Measurements from ENCODE around the gene SRP72. TPM values are rescaled to one million over a fixed set of nuclear protein-coding genes. Genes with fewer than 3 reads are reported as not detected.
A peak's percentile ranks its signal among the peaks of the same experiment; 100 is the strongest.

SRP72 gene
- polyA plus RNA-seq, 3 donors = 54.4 to 140 (median 103) TPM

- peaks cover 60% of the 10 kb centered on the region for H3K79me2 ChIP-seq (ENCODE audit: insufficient read depth, low read length)
- Mint-ChIP-seq H3K27me3 (ENCODE audit: low read depth in 3 of 3) (no peaks in the 10 kb centered on the region), H3K36me3 (peaks cover 26 to 47% of the 10 kb centered on the region in 2 donors), H3K27ac (peak overlapping the region in 2 of 7 donors; percentile 29 to 52), H3K9me3 (peaks cover 0 to 3% (median 0%) of the 10 kb centered on the region in 7 donors), H3K4me1 (peaks cover 41% of the 10 kb centered on the region), H3K4me3 (no peak overlapping the region)
- H3K27ac ChIP-seq (ENCODE audit: low read depth in 1 of 2, low read length in 2 of 2) = no peak overlapping the region
- no peaks in the 10 kb centered on the region for H3K9me3 ChIP-seq (replicated peaks in 1 of 2; ENCODE audit: control insufficient read depth in 1 of 2, insufficient read depth in 1 of 2, low read length in 2 of 2)
- DNase-seq = no peak
- no peaks in the 10 kb centered on the region for H3K27me3 ChIP-seq (ENCODE audit: control insufficient read depth in 2 of 2, insufficient read depth in 2 of 2, low read length in 2 of 2)
- H4K20me1 ChIP-seq (ENCODE audit: insufficient read depth, low read length) = peaks cover 21% of the 10 kb centered on the region
- H3K9ac ChIP-seq (ENCODE audit: insufficient read depth, low read length, poor library complexity, severe bottlenecking) = no peak overlapping the region
- no peak overlapping the region for H3K4me3 ChIP-seq (replicated peaks in 1 of 3; ENCODE audit: low read depth in 2 of 3, low read length in 3 of 3)
- WGBS (ENCODE audit: insufficient coverage) = no CpG with 5 or more reads among the region's 6 CpGs
- H3K4me2 ChIP-seq (replicated peaks; ENCODE audit: extremely low read depth, low read length, poor library complexity, severe bottlenecking) = no peak overlapping the region
- H3K36me3 ChIP-seq (replicated peaks in 1 of 2; ENCODE audit: control insufficient read depth in 1 of 2, insufficient read depth in 2 of 2, low read length in 2 of 2) = peaks cover 39 to 50% of the 10 kb centered on the region in 2 donors
- no peak overlapping the region for H2AFZ ChIP-seq (ENCODE audit: insufficient read depth, low read depth, low read length, poor library complexity, severe bottlenecking)
- H3K4me1 ChIP-seq (ENCODE audit: control insufficient read depth in 1 of 2, insufficient read depth in 2 of 2, low read length in 2 of 2) = peaks cover 28 to 44% of the 10 kb centered on the region in 2 donors
- intact Hi-C loops (cut with micrococcal nuclease) = loop anchor here (5.0 to 10.0 kb wide), 2 partner anchors 37 to 435 kb away; partner anchors contain the start of gene REST (in 1 of the 2)
- no peak for TF ChIP-seq CTCF (IDR thresholded peaks at IDR 0.05)
Measured at GRCh38 chr4:56469489-56470210, 2.2 kb downstream of the SRP72 start.

GRCh38 chr4:56475917-56476316 is 8.5 kb downstream of the SRP72 start:
- Histone ChIP-seq H3K4me3 (replicated peaks in 1 of 3; ENCODE audit: low read depth in 2 of 3, low read length in 3 of 3) (no peak overlapping the region), H4K20me1 (ENCODE audit: insufficient read depth, low read length) (no peaks in the 10 kb centered on the region), H3K9ac (ENCODE audit: insufficient read depth, low read length, poor library complexity, severe bottlenecking) (no peak overlapping the region), H3K27me3 (ENCODE audit: control insufficient read depth in 2 of 2, insufficient read depth in 2 of 2, low read length in 2 of 2) (no peaks in the 10 kb centered on the region), H3K4me1 (ENCODE audit: control insufficient read depth in 1 of 2, insufficient read depth in 2 of 2, low read length in 2 of 2) (no peaks in the 10 kb centered on the region), H3K36me3 (replicated peaks in 1 of 2; ENCODE audit: control insufficient read depth in 1 of 2, insufficient read depth in 2 of 2, low read length in 2 of 2) (peaks cover 90 to 100% of the 10 kb centered on the region in 2 donors), H3K79me2 (ENCODE audit: insufficient read depth, low read length) (no peaks in the 10 kb centered on the region), H2AFZ (ENCODE audit: insufficient read depth, low read depth, low read length, poor library complexity, severe bottlenecking) (no peak overlapping the region), H3K4me2 (replicated peaks; ENCODE audit: extremely low read depth, low read length, poor library complexity, severe bottlenecking) (no peak overlapping the region), H3K9me3 (replicated peaks in 1 of 2; ENCODE audit: control insufficient read depth in 1 of 2, insufficient read depth in 1 of 2, low read length in 2 of 2) (no peaks in the 10 kb centered on the region), H3K27ac (ENCODE audit: low read depth in 1 of 2, low read length in 2 of 2) (no peak overlapping the region)
- H3K27me3 Mint-ChIP-seq (ENCODE audit: low read depth in 3 of 3) = no peaks in the 10 kb centered on the region
- no peak overlapping the region for H3K27ac Mint-ChIP-seq
- DNase-seq = no peak
- H3K9me3 Mint-ChIP-seq = peaks cover 0 to 3% (median 0%) of the 10 kb centered on the region in 7 donors
- no peak overlapping the region for H3K4me3 Mint-ChIP-seq
- intact Hi-C loops (cut with micrococcal nuclease) = no loop called here
- peaks cover 71 to 94% of the 10 kb centered on the region in 2 donors for H3K36me3 Mint-ChIP-seq
- no peak for TF ChIP-seq CTCF (IDR thresholded peaks at IDR 0.05)
- WGBS (ENCODE audit: insufficient coverage) = 100% methylated on average over 1 of the region's 2 CpGs
- H3K4me1 Mint-ChIP-seq = peaks cover 4% of the 10 kb centered on the region
